SU-DHL-6 (cell line): ENCODE measurements around the gene NUP88.

Experiments
- CTCF ChIP-seq: fragments of 200-600 bp; sonication (generic); IDR thresholded peaks from one replicate; pipeline ENCODE4 v1.5.1; 2017; ENCODE audit warnings: antibody characterized with exemption, mild to moderate bottlenecking, low read length, moderate library complexity; ENCODE audit not compliant: insufficient read depth, poor library complexity, severe bottlenecking
- EZH2phosphoT487 ChIP-seq: fragments of 200-600 bp; sonication (generic), shearing (Covaris generic); conservative IDR thresholded peaks from 2 replicates; pipeline ENCODE4 v1.6.1; 2018; ENCODE audit warnings: mild to moderate bottlenecking, antibody characterized with exemption, low read length, moderate library complexity, mixed read lengths

GRCh38 chr17:5419959-5420653 is 644 bp upstream of the NUP88 start, which contains the start of gene RPAIN:
- TF ChIP-seq CTCF (no peak), EZH2phosphoT487 (no peak)
